ENCODE measurements around the gene HOXD12. TPM values are rescaled to one million over a fixed set of nuclear protein-coding genes. Genes with fewer than 3 reads are reported as not detected.

The HOXD12 gene
- total RNA-seq, 1 experiment from 2014 or later = not detected

- Mint-ChIP-seq H3K9me3 (ENCODE audit: low read depth, unreplicated experiment) (peaks cover 2% of the 10 kb centered on the region), H3K36me3 (ENCODE audit: insufficient read depth, unreplicated experiment) (no peaks in the 10 kb centered on the region), H3K4me1 (ENCODE audit: low read depth, unreplicated experiment) (no peaks in the 10 kb centered on the region), H3K27ac (ENCODE audit: unreplicated experiment) (no peak overlapping the region), H3K27me3 (ENCODE audit: unreplicated experiment) (peaks cover 41% of the 10 kb centered on the region), H3K4me3 (ENCODE audit: low read depth, unreplicated experiment) (no peak overlapping the region)
- BruUV-seq (replicated peaks) = no TSS peak
- intact Hi-C loops (cut with micrococcal nuclease; ENCODE audit: unreplicated experiment) = loop anchor here (2.0 kb wide), 2 partner anchors 395 to 719 kb away; no protein-coding TSS in a partner anchor
- DNase-seq = peak; percentile 34
- CTCF ChIA-PET = interaction anchor here (1.7 kb wide), 1 partner anchor 396 kb away, joined by 3 read pairs; no protein-coding TSS in a partner anchor
- peak; percentile 52 for TF ChIP-seq CTCF (IDR thresholded peaks at IDR 0.05; ENCODE audit: unreplicated experiment)
Measured at GRCh38 chr2:176085861-176086771, 13.5 kb upstream of the HOXD12 start.

GRCh38 chr2:176087330-176088047 lies 12.1 kb upstream of the HOXD12 start:
- Mint-ChIP-seq H3K27ac (ENCODE audit: unreplicated experiment) (no peak overlapping the region), H3K36me3 (ENCODE audit: insufficient read depth, unreplicated experiment) (no peaks in the 10 kb centered on the region), H3K9me3 (ENCODE audit: low read depth, unreplicated experiment) (peaks cover 2% of the 10 kb centered on the region), H3K27me3 (ENCODE audit: unreplicated experiment) (peaks cover 52% of the 10 kb centered on the region), H3K4me3 (ENCODE audit: low read depth, unreplicated experiment) (peak overlapping the region; percentile 62), H3K4me1 (ENCODE audit: low read depth, unreplicated experiment) (no peaks in the 10 kb centered on the region)
- CTCF ChIA-PET = interaction anchor here (1.3 to 1.4 kb wide), 2 partner anchors 397 to 399 kb away, joined by 3 to 8 read pairs; no protein-coding TSS in a partner anchor
- no peak for TF ChIP-seq CTCF (IDR thresholded peaks at IDR 0.05; ENCODE audit: unreplicated experiment)
- intact Hi-C loops (cut with micrococcal nuclease; ENCODE audit: unreplicated experiment) = loop anchor here (2.0 kb wide), 2 partner anchors 397 to 721 kb away; no protein-coding TSS in a partner anchor
- DNase-seq = no peak
- no TSS peak for BruUV-seq (replicated peaks)

GRCh38 chr2:176088048-176088936 lies 11.3 kb upstream of the HOXD12 start:
- DNase-seq = peak; percentile 73
- intact Hi-C loops (cut with micrococcal nuclease; ENCODE audit: unreplicated experiment) = no loop called here
- peak; percentile 83 for TF ChIP-seq CTCF (IDR thresholded peaks at IDR 0.05; ENCODE audit: unreplicated experiment)
- CTCF ChIA-PET = interaction anchor here (1.0 to 1.4 kb wide), 3 partner anchors 398 to 837 kb away, joined by 3 to 8 read pairs (median 3); no protein-coding TSS in a partner anchor
- Mint-ChIP-seq H3K4me3 (ENCODE audit: low read depth, unreplicated experiment) (peak overlapping the region; percentile 62), H3K27me3 (ENCODE audit: unreplicated experiment) (peaks cover 52% of the 10 kb centered on the region), H3K36me3 (ENCODE audit: insufficient read depth, unreplicated experiment) (no peaks in the 10 kb centered on the region), H3K9me3 (ENCODE audit: low read depth, unreplicated experiment) (no peaks in the 10 kb centered on the region), H3K27ac (ENCODE audit: unreplicated experiment) (no peak overlapping the region), H3K4me1 (ENCODE audit: low read depth, unreplicated experiment) (no peaks in the 10 kb centered on the region)
- no TSS peak for BruUV-seq (replicated peaks)
